G401.6 (cell line): ENCODE data around the gene FAM210B.
"Not testable (repeated sequence)": the region's sequence is repeated elsewhere in the genome, so short reads cannot be mapped to it uniquely, and the experiment has no call there.

Experiments
- FAIRE-seq: peaks from 2 replicates; lab custom pipeline; 2012; peaks lifted over from hg19 to GRCh38; lab: Jason Lieb, UNC

The FAM210B gene

DNA sequence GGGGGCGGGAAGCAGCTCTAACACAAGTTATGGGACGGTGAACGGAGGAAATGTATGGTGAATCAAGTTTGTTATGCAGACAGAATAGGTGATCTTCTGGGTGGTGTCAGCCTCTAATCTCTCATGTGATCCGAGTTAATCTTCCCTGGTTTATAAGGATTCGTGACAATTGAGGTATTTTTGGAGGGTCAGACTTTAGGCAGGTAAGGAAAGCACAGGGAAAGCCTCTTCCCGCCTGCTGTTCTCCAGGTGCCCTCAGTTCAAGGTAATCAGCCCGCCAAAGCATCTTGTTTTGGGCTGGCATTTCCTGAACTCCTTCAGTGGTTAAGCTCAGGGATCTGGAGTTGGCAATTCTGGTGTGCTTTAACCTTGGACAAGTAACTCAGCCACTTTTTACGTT, 34.9 kb downstream of the FAM210B start:
- FAIRE-seq = no peak

DNA sequence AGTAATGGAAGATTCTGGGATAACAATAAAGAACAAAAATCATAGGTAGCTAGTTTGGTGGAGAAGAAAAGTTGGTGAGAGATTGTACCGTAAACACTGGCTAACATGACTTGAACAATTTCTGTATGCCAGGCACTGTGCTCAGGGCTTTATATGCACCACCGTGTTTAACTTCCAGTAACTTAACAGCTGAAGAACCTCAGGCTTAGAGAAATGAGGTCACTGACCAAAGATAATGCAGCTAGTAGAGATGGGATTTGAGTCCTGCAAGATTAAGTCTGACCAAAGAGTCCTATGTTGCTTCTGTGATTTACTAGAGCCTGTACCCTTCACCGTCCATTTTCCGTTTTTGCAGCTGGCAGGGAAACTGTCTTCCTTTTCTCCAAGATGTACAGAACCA, 36.4 kb downstream of the FAM210B start:
- no peak for FAIRE-seq

DNA sequence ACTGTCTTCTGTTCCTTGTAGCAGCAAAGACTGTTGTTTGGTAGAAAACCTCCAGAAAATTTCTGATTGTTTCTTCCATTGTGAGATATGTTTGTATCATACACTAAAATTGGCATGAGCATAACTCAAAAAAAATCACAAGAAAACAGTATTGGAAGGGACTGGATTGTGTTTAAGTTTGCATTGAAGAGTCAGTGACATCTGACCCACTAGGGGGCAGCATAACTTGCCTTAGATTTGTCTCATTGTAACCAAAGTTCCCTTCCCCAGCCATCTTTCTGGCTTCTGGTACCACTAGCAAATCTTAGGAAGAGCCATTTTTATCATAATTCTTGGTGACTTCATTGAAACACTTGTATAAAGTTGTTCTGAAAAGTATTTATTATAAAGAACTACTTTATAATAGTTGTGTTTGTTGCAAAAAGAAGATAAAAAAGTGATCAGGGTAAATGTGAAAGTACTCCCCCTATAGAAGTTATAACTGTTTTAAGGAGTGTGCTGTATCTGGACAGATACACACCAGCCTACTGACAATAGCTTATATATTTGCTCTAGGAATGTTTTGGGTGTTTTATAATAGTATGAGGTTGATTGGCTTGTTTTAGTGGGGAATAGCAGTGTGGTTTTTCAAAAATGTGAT, 41.3 kb downstream of the FAM210B start:
- FAIRE-seq = peak; percentile 56

DNA sequence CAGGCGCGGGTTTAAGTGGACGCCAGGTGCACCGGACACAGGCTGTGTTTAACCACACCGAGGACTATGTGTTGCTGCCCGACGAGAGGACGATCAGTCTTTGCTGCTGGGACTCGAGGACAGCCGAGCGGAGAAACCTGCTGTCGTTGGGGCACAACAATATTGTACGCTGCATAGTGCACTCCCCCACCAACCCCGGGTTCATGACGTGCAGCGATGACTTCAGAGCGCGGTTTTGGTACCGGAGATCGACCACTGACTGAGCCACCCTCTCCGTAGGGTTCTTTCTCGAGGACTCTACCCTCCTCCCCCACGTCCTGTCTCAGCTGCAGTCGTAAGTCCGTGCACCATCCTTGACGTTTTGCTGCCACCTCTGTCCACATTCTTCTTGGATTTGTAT, 44.7 kb downstream of the FAM210B start:
- no peak for FAIRE-seq

DNA sequence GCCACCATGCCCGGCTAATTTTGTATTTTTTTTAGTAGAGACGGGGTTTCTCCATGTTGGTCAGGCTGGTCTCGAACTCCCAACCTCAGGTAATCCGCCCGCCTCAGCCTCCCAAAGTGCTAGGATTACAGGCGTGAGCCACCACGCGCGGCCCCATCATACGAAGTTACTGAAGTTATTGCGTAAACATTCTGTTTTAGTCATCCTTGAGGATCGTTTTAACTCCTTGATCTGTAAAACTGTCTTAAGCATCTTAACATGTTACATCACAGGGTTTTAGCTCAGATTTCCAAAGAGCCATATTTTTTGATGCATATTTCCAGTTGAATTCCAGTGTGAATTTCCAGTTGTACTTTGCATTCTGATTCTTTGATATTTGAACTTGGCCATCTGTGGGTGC, 46.6 kb downstream of the FAM210B start:
- not testable (repeated sequence) for FAIRE-seq

DNA sequence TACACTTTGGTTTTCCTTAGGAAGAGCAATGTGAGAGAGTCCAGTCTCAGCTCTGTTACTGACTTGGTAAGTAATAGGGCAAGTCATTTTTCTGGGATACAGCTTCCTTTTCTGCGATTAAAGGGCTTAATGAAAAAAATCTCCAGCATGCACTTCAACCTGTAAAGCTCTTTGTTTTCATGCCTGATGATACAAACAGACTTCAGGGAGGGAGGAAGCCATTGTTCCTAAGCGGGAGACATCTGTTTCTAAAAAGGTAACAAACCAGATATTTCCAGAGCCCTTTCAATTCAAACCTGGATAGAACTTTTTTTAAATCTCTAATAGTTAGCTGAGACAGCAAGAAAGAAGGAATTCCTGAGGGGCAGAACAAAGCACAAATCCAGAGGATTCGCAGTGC, 48.1 kb downstream of the FAM210B start:
- FAIRE-seq = no peak

- FAIRE-seq = no peak
Measured at GRCh38 chr20:56409521-56409920, 50.7 kb downstream of the FAM210B start.

DNA sequence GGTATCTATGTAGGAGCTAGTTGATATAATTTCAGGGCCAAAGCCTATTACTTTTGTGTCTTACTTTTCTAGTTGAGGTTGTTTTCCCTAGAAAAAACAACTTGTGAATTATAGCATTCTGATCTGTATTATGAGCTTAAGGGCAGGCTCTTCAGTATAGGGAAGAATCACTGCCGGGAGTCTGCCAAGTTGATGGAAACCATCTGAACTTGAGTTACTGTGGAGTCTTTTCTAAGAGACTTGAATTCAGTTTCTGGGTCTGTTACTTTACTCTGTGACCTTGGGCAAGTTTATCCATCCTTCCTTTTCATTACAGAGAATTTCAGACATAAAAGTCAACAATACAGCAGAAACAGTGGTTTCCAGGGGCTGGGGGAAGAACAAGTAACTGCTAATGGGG, 51.2 kb downstream of the FAM210B start:
- FAIRE-seq = no peak

GRCh38 chr20:56411287-56411686, 52.5 kb downstream of the FAM210B start:
- not testable (repeated sequence) for FAIRE-seq

DNA sequence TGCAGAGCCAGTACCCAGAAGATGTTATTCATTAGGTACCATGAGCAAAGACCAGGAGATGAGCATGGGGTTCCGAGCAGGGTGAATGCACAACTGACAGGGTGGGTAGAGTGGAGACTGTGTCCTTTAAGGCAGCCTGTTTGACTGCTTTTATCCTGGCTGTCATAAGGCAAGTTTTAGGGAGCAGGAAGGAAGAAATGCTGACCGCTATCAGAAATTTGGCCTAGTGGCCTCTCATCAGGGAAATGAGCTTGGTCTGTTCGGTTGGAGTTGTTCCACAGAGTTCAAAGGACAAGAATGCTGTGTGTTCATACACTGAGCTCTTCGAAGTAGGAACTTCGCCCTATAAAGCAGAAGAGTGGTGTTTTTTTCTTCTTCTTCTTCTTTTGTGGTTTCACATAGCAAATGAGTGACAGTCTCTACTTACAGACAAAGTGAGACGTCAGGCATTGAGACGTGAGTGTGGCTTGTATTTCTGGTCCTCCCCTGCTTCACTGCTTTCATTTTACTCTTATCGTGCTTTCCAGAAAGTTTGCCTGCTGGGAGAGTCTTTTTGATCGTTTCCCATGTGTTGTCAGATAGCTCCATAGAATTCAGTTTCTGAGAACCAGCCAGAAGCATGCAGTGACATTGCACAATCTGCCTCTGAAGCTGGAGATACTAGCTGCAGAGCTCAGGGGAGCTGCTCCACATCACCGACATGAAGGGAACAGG, 53.1 kb downstream of the FAM210B start, which contains the start of gene CASS4:
Gene CASS4 (plus strand): TSS at position 502 of the 714 bp plus-strand sequence. CDS start 199 bp downstream, at position 701.
- FAIRE-seq = no peak

DNA sequence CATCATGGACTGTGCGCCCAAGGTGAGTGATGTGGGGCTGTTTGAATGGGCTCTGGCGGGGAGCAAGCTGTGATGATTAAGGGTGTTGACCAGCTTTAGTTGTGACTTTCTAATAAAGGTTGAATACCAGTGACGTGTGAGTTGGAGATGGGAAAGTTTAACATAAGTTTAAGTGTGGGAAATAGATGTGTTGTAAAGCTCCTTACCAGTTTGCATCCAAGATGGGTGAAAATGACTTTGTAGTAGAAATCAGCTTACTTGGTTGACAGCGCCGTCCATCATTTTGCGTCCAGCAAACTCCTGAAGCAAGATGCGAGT, 53.7 kb downstream of the FAM210B start:
- no peak for FAIRE-seq

DNA sequence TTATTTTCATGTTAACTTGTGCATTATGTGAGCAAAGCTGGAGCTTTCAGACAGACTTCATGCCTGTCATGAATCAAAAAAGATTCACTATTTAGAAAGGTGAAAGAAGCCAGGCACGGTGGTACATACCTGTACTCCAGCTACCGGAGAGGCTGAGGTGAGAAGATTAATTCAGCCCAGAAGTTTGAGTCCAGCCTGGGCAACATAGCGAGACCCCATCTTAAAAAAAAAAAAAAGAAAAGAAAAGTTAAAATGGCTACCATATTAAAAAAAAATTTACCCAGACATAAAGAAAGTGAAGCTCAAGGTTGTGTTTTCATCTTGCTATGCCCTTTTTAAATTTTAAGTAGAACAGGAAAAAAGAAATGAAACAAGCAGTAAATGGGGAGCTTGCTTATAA, 54.2 kb downstream of the FAM210B start:
- FAIRE-seq = no peak

DNA sequence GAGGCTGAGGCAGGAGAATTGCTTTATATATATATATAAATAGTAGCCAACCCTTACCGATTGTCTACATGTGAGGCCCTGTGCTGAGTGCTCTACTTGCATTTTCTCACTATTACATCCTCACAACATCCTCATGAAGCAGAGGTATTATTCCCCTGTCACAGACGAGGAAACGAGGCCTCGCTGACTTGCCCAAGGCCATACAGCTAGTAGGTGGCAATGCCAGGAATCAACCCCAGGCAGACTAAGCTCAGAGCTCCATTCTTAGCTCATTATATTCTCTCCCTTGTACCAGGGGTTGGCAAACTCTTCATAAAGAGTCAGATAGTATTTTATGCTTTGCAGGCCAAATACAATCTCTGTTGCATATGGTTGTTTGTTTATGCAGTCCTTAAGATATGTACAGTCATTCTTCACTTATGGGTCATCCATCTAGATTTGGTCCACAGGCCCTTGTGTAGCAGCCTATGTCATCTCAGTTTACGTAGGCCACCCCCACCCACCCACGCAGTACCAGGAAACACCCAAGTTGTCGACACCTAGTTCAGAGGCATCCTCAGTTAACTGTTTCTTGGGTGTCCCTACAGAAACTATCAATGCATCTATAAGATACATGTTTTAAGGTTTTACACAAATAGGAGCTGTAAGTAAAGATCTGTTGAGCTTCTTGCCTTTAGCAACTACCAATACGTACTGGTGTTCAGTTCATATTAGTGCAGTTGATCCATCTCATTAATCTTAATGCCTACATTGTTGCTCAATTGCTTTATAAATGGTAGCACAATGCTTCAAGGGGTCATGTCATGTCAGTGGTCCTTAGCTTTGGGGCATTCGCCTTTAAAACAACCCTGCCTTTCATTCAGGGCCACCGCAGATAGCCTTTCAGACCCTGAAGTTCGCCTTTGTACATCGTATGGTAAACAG, 56.3 kb downstream of the FAM210B start:
- no peak for FAIRE-seq

DNA sequence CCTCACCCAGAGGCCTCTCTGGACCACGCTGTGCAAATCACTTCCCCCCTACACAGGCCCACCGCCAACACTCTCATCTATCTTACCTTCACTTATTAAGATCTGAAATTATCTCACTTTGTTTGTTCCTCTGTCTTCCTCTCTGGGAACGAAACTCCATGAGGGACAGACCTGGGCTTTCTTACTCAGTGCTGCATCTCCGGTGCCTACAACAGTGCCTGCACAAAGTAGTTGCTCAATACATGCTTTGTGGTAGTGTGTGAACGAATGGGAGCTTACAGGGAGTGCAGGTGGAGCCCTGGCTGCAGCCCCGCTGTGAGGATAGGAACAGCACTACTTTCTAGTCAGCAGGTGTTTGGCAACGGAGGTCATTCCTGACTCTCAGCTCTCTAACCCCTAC, 58.6 kb downstream of the FAM210B start:
- no peak for FAIRE-seq

DNA sequence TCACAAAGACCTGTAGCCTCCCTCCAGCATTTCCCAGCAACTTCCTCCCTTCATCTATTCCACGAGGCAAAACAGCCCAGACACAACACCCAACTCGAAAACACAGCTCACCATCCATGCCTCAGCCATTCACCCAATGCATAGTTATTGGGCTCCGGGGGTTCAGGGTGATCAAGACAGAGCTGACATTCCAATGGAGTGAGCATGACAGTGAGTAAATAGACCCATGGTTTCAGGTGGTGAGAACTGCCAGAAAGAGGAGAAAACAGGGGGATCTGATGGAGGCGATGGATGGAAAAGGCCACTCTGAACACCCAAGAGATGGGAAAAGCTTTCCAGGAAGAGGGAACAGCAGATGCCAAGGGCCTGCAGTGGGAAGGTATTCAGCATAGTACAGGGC, 59.1 kb downstream of the FAM210B start:
- no peak for FAIRE-seq
